K562 (cell line): ENCODE data around the gene GABRB1. TPM values are rescaled to one million over a fixed set of nuclear protein-coding genes. Genes with fewer than 3 reads are reported as not detected.

Source experiments
- ETV5 ChIP-seq: sonication (generic); formaldehyde crosslinking; IDR thresholded peaks from 2 replicates; pipeline ENCODE4 v1.4.0; 2020; ENCODE audit warnings: low read depth, mild to moderate bottlenecking, missing genetic modification reagents
- NR3C1 ChIP-seq: sonication (generic); formaldehyde crosslinking; IDR thresholded peaks from 2 replicates; pipeline ENCODE4 v1.8.1; 2022; ENCODE audit warnings: missing genetic modification reagents
- ZNF274 ChIP-seq: IDR thresholded peaks from 2 replicates; pipeline ENCODE4 v1.6.1; 2011; ENCODE audit warnings: low read depth, mild to moderate bottlenecking, low read length, moderate library complexity, borderline replicate concordance
- polyA plus RNA-seq, 8 experiments: library from polyadenylated mRNA; depleted of rRNA in 4 of 8; stranded (reverse) in 5 of 8; unstranded in 3 of 8; fragments of >200 nt; fragmentation: Nextera tagmentation in 2 of 8; fragmentation: Illumina TruSeq in 1 of 8; extraction: Ambion mirVana in 2 of 8; extraction: Trizol in 1 of 8; gene quantifications; 2 replicates each; pipeline versions ENCODE4 v1.2.1 to v1.2.3, GENCODE V29; 2011 to 2014; ENCODE audit warnings: inconsistent platforms in 1 of 8, missing spikeins in 1 of 8
- total RNA-seq, 7 experiments: library from RNA; depleted of rRNA in 6 of 7; stranded (reverse); fragments of >200 nt in 6 of 7; fragmentation: Illumina TruSeq in 2 of 7; extraction: Trizol in 2 of 7; gene quantifications; 2 replicates each; pipeline versions ENCODE4 v1.2.1 to v1.2.3, GENCODE V29; 2011 to 2021; ENCODE audit warnings: low replicate concordance in 1 of 7
- TF ChIP-seq, protein P1 (sequence below), 2 experiments: fragments of 450-650 bp; IDR thresholded peaks; 2 replicates each; pipeline ENCODE4 v1.6.1; 2016; ENCODE audit warnings: mild to moderate bottlenecking in 2 of 2, borderline replicate concordance in 1 of 2, low read depth in 1 of 2, moderate library complexity in 1 of 2

The GABRB1 gene
- total and polyA plus RNA-seq, 9 of the 15 experiments (the other 6 are each of a cell fraction or from before 2014, with no cell fraction given), result not detected

DNA sequence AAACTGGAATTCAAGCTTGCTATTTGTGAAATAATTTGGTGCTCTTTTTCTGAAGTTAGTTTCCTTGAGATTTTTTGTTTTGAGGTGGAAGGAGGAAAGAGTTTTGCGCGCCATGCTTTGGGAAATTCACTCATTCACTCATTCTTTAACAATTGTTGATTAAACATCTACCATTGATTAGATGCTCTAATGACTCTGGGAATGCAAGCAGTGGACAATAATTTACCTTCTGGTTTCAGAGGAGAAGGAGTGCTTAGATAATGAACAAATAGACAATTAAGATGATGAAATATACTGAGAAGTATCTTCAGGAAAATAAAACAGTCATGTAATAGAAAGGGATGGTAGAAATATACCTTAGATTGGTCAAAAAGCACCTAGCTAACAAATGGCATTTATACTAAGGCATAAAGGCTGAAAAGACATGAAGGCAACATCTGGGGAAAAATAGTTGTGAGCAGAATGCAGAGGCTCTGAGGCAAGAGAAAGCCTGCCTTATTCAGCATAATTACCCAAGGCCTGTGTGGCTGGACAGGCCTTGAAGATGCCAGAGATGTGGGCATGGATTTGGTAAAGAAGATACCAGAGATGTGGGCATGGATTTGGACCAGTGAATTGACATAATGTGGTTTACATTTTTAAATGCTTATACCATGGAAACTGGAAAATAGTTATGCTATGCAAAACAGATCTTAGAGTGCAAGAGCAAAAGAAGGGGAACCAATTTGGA lies 434.9 kb downstream of the GABRB1 start (continued):
- TF ChIP-seq, protein P1, sequence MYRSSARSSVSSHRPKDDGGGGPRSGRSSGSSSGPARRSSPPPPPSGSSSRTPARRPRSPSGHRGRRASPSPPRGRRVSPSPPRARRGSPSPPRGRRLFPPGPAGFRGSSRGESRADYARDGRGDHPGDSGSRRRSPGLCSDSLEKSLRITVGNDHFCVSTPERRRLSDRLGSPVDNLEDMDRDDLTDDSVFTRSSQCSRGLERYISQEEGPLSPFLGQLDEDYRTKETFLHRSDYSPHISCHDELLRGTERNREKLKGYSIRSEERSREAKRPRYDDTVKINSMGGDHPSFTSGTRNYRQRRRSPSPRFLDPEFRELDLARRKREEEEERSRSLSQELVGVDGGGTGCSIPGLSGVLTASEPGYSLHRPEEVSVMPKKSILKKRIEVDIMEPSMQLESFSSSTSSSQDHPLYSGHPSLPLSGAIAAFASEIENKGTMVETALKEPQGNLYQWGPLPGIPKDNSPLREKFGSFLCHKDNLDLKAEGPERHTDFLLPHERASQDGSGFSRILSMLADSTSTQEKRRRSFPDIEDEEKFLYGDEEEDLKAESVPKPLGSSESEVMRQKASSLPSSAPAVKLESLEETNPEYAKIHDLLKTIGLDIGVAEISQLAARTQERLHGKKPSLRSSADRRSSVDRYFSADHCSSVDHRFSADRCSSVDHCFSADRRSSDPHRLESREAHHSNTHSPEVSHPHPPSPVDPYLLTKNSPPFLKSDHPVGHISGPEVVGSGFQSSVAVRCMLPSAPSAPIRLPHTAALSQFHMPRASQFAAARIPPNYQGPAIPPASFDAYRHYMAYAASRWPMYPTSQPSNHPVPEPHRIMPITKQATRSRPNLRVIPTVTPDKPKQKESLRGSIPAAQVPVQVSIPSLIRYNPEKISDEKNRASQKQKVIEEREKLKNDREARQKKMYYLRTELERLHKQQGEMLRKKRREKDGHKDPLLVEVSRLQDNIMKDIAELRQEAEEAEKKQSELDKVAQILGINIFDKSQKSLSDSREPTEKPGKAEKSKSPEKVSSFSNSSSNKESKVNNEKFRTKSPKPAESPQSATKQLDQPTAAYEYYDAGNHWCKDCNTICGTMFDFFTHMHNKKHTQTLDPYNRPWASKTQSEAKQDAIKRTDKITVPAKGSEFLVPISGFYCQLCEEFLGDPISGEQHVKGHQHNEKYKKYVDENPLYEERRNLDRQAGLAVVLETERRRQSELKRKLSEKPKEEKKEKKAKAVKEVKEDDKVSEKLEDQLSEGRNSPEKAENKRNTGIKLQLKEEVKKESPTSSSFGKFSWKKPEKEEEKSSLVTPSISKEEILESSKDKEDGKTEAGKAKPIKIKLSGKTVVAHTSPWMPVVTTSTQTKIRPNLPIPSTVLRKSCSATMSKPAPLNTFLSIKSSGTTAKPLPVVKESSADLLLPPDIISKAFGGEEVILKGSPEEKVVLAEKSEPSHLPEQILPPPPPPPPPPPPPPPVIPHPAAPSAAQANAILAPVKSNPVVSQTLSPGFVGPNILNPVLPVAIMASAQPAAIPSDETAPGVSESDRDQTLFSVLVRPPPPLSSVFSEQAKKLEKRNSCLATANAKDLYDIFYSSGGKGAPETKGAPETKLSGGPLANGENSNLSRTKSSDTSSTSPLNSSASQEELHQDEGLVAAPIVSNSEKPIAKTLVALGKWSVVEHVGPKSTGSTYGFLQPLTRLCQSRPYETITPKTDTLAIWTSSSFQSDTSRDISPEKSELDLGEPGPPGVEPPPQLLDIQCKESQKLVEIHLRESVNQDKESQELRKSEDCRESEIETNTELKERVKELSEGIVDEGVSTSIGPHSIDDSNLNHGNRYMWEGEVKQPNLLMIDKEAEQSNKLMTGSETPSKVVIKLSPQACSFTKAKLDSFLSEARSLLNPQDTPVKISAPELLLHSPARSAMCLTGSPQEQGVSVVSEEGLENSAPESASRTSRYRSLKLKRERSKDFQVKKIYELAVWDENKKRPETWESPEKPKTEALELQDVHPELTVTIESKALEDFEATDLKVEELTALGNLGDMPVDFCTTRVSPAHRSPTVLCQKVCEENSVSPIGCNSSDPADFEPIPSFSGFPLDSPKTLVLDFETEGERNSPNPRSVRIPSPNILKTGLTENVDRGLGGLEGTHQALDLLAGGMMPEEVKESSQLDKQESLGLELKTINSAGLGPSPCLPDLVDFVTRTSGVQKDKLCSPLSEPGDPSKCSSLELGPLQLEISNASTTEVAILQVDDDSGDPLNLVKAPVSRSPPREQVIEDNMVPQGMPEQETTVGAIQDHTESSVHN (IDR thresholded peaks at IDR 0.05; ENCODE audit: borderline replicate concordance in 1 of 2, low read depth in 1 of 2), result no peak
- TF ChIP-seq ZNF274 (no peak), NR3C1 (no peak), ETV5 (no peak)
